H1 (cell line): ENCODE data around the gene SRGAP2.
"Not testable (repeated sequence)": the region's sequence is repeated elsewhere in the genome, so short reads cannot be mapped to it uniquely, and the experiment has no call there.

ENCODE experiments used
- BRCA1 ChIP-seq: IDR thresholded peaks from 2 replicates; pipeline ENCODE4 v1.6.1; 2012; ENCODE audit warnings: low read depth, low read length, improper control_type of control experiment
- CBX8 ChIP-seq: fragments of 300-800, 300-1000 bp; sonication (generic); IDR thresholded peaks from 2 replicates; pipeline ENCODE4 v1.7.1; 2016; ENCODE audit warnings: low read depth, low read length, borderline replicate concordance
- CREB1 ChIP-seq: IDR thresholded peaks from 2 replicates; pipeline ENCODE4 v1.6.1; 2012; ENCODE audit warnings: inconsistent platforms
- EGR1 ChIP-seq: IDR thresholded peaks from 2 replicates; pipeline ENCODE4 v1.6.1; 2011; ENCODE audit warnings: low read depth, low read length, borderline replicate concordance
- EZH2 ChIP-seq: fragments of 200-600 bp; sonication (generic); IDR thresholded peaks from 2 replicates; pipeline ENCODE4 v1.7.1; 2012; ENCODE audit warnings: low read depth, mild to moderate bottlenecking, moderate library complexity, low read length, inconsistent platforms; ENCODE audit not compliant: severe bottlenecking
- JUND ChIP-seq: IDR thresholded peaks from 2 replicates; pipeline ENCODE4 v1.6.1; 2011; ENCODE audit warnings: mild to moderate bottlenecking, improper control_type of control experiment, low read length
- KDM4A ChIP-seq: IDR thresholded peaks from one replicate; pipeline ENCODE4 v1.7.1; 2012; ENCODE audit warnings: low read depth, mild to moderate bottlenecking, moderate library complexity, low read length, inconsistent platforms; ENCODE audit not compliant: severe bottlenecking
- POLR2A ChIP-seq, 2 experiments: IDR thresholded peaks; 1 replicate in 1 of 2; 2 replicates in 1 of 2; pipeline ENCODE4 v1.6.1; 2011; ENCODE audit warnings: low read depth in 2 of 2, low read length in 2 of 2, mild to moderate bottlenecking in 2 of 2; ENCODE audit errors: control extremely low read depth in 1 of 2
- RFX5 ChIP-seq: IDR thresholded peaks from 2 replicates; pipeline ENCODE4 v1.6.1; 2011; ENCODE audit warnings: low read depth, low read length, improper control_type of control experiment, borderline replicate concordance
- RNF2 ChIP-seq: fragments of 200-900, 300-1000 bp; sonication (generic); IDR thresholded peaks from 2 replicates; pipeline ENCODE4 v1.7.1; 2016; ENCODE audit warnings: borderline replicate concordance, low read depth, mild to moderate bottlenecking, antibody characterized with exemption, low read length; ENCODE audit not compliant: poor library complexity, severe bottlenecking; ENCODE audit errors: missing control alignments
- TBP ChIP-seq: IDR thresholded peaks from 2 replicates; pipeline ENCODE4 v1.6.1; 2011; ENCODE audit warnings: low read depth, low read length, improper control_type of control experiment
- TF ChIP-seq, protein P1 (sequence below), 3 experiments: IDR thresholded peaks; 1 replicate in 2 of 3; 2 replicates in 1 of 3; pipeline versions ENCODE4 v1.5.1 to v1.6.1; 2011; ENCODE audit warnings: low read length in 3 of 3, mild to moderate bottlenecking in 3 of 3, inconsistent platforms in 2 of 3, low read depth in 1 of 3, moderate library complexity in 1 of 3; ENCODE audit not compliant: insufficient read depth in 1 of 3; ENCODE audit errors: control extremely low read depth in 1 of 3

GRCh38 chr1:206202789-206203363, 465 bp upstream of the SRGAP2 start, which contains the start of gene FAM72A:
- TF ChIP-seq EZH2; JUND; KDM4A; POLR2A (IDR thresholded peaks at IDR 0.05; ENCODE audit: control extremely low read depth in 1 of 2, low read depth in 2 of 2, low read length in 2 of 2); EGR1; CBX8; TBP; BRCA1; RFX5; RNF2; CREB1: not testable (repeated sequence)
- TF ChIP-seq, protein P1, sequence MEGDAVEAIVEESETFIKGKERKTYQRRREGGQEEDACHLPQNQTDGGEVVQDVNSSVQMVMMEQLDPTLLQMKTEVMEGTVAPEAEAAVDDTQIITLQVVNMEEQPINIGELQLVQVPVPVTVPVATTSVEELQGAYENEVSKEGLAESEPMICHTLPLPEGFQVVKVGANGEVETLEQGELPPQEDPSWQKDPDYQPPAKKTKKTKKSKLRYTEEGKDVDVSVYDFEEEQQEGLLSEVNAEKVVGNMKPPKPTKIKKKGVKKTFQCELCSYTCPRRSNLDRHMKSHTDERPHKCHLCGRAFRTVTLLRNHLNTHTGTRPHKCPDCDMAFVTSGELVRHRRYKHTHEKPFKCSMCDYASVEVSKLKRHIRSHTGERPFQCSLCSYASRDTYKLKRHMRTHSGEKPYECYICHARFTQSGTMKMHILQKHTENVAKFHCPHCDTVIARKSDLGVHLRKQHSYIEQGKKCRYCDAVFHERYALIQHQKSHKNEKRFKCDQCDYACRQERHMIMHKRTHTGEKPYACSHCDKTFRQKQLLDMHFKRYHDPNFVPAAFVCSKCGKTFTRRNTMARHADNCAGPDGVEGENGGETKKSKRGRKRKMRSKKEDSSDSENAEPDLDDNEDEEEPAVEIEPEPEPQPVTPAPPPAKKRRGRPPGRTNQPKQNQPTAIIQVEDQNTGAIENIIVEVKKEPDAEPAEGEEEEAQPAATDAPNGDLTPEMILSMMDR (IDR thresholded peaks at IDR 0.05; ENCODE audit: control extremely low read depth in 1 of 3, insufficient read depth in 1 of 3, low read depth in 1 of 3, low read length in 3 of 3), result not testable (repeated sequence)
